AG10803 (cell line): ENCODE results near the gene ERMARD.

Experiments used
- DNase-seq: peaks from one replicate; pipeline ENCODE4 v3.0.0; 2010; ENCODE audit warnings: low read depth
- H3K4me3 ChIP-seq: 2 replicates; pipeline ENCODE4 v1.5.1; 2011; ENCODE audit warnings: mild to moderate bottlenecking, low read length, control low read depth
- CTCF ChIP-seq: conservative IDR thresholded peaks from 2 replicates; pipeline ENCODE4 v1.5.1; 2011; ENCODE audit warnings: mild to moderate bottlenecking, low read length, control low read depth, inconsistent platforms

The ERMARD gene

GRCh38 chr6:169783401-169783800 is 32.0 kb downstream of the ERMARD start:
- no peak for TF ChIP-seq CTCF
- DNase-seq: no peak
- no peak overlapping the region for H3K4me3 ChIP-seq

- TF ChIP-seq CTCF: no peak
- H3K4me3 ChIP-seq: no peak overlapping the region
- DNase-seq: no peak
Measured at GRCh38 chr6:169783971-169784820, 32.8 kb downstream of the ERMARD start.

GRCh38 chr6:169784821-169785340 is 33.5 kb downstream of the ERMARD start:
- H3K4me3 ChIP-seq: no peak overlapping the region
- DNase-seq: no peak
- TF ChIP-seq CTCF: no peak

GRCh38 chr6:169785566-169785965 is 34.1 kb downstream of the ERMARD start:
- TF ChIP-seq CTCF: no peak

GRCh38 chr6:169786349-169786748 is 34.9 kb downstream of the ERMARD start:
- DNase-seq: no peak
- no peak for TF ChIP-seq CTCF

More at GRCh38 chr6:169785566-169785965, 34.1 kb downstream of the ERMARD start:
- no peak for DNase-seq
- H3K4me3 ChIP-seq: no peak overlapping the region

GRCh38 chr6:169787797-169788196 is 36.4 kb downstream of the ERMARD start:
- no peak for TF ChIP-seq CTCF
- no peak for DNase-seq
- H3K4me3 ChIP-seq: no peak overlapping the region

More at GRCh38 chr6:169786349-169786748, 34.9 kb downstream of the ERMARD start:
- no peak overlapping the region for H3K4me3 ChIP-seq

GRCh38 chr6:169788809-169789145 is 37.4 kb downstream of the ERMARD start:
- H3K4me3 ChIP-seq: no peak overlapping the region
- TF ChIP-seq CTCF: no peak
- DNase-seq: no peak
